Measurements from ENCODE around the gene E2F3. TPM values are rescaled to one million over a fixed set of nuclear protein-coding genes. Genes with fewer than 3 reads are reported as not detected.

The E2F3 gene
- total RNA-seq, 1 experiment from 2014 or later: 27.1 TPM

DNA sequence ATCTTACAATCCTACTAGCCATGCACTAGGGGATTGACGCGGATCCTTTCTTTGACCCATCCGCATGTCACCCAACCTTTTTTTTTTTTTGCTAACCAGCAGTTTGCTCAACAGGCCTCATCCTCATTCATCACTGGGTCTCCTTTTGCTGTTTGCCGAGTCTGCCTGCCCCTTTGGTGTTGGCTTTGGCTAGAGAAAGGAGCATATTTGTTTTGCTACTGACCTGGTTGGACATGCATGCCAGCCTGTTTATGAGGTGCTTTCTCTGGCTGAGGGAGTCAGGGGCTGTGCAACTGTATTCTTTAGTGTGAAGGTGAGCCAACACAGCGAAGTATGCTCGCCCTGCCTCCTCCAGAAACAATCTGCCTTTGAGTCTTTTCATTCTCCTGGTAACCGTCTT is 40.2 kb downstream of the E2F3 start:
- Histone ChIP-seq H3K36me3 (ENCODE audit: control insufficient read depth in 1 of 2, insufficient read depth in 2 of 2, low read length in 2 of 2) (no peaks in the 10 kb centered on the region; a peak in 2 of 4 replicates), H3K27ac (ENCODE audit: low read depth, low read length) (no peak overlapping the region), H3K4me1 (ENCODE audit: control insufficient read depth in 1 of 2, insufficient read depth in 2 of 2, low read length in 2 of 2) (no peaks in the 10 kb centered on the region), H2AFZ (ENCODE audit: low read depth, low read length, poor library complexity, severe bottlenecking) (no peak overlapping the region), H3K9me3 (ENCODE audit: control insufficient read depth in 1 of 2, insufficient read depth in 1 of 2, low read depth in 1 of 2, low read length in 2 of 2) (no peaks in the 10 kb centered on the region), H3K4me3 (replicated peaks in 1 of 2; ENCODE audit: low read depth in 1 of 2, low read length in 2 of 2) (no peak overlapping the region), H3K9ac (ENCODE audit: low read length) (no peak overlapping the region), H3K9me2 (ENCODE audit: insufficient read depth) (no peaks in the 10 kb centered on the region), H3K79me2 (ENCODE audit: insufficient read depth, low read length) (peaks cover 97% of the 10 kb centered on the region), H3K4me2 (ENCODE audit: low read length) (no peak overlapping the region), H3K27me3 (ENCODE audit: insufficient read depth, low read length) (no peaks in the 10 kb centered on the region), H4K20me1 (ENCODE audit: insufficient read depth) (peaks cover 5% of the 10 kb centered on the region; the same call in 1 of the 2 replicates)
- no peak for ATAC-seq
- ChIA-PET RAD21 (ENCODE audit: low non-redundant PET in 1 of 2, low total read pairs in 2 of 2, uncharacterized antibody in 2 of 2, unreplicated experiment in 2 of 2) (no interaction called here), CTCF (no interaction called here), POLR2A (no interaction called here)
- intact Hi-C loops (cut with micrococcal nuclease): no loop called here
- no peak for DNase-seq (ENCODE audit: low read depth, low spot score)
- TF ChIP-seq RAD21 (IDR thresholded peaks at IDR 0.05; ENCODE audit: low read depth): no peak
- no peak for TF ChIP-seq POLR2AphosphoS5 (IDR thresholded peaks at IDR 0.05; ENCODE audit: low read depth, low read length)
- no peak for TF ChIP-seq EZH2phosphoT487 (IDR thresholded peaks at IDR 0.05; ENCODE audit: borderline replicate concordance)
- no peak for TF ChIP-seq FOSL1 (IDR thresholded peaks at IDR 0.05; ENCODE audit: low read depth)
- TF ChIP-seq TCF7L2 (IDR thresholded peaks at IDR 0.05; ENCODE audit: borderline replicate concordance, extremely low read depth, insufficient read depth, insufficient read length): no peak
- TF ChIP-seq CBX3 (IDR thresholded peaks at IDR 0.05; ENCODE audit: low read depth): no peak
- TF ChIP-seq ELF1 (IDR thresholded peaks at IDR 0.05; ENCODE audit: borderline replicate concordance, low read depth): no peak
- TF ChIP-seq, protein P1, sequence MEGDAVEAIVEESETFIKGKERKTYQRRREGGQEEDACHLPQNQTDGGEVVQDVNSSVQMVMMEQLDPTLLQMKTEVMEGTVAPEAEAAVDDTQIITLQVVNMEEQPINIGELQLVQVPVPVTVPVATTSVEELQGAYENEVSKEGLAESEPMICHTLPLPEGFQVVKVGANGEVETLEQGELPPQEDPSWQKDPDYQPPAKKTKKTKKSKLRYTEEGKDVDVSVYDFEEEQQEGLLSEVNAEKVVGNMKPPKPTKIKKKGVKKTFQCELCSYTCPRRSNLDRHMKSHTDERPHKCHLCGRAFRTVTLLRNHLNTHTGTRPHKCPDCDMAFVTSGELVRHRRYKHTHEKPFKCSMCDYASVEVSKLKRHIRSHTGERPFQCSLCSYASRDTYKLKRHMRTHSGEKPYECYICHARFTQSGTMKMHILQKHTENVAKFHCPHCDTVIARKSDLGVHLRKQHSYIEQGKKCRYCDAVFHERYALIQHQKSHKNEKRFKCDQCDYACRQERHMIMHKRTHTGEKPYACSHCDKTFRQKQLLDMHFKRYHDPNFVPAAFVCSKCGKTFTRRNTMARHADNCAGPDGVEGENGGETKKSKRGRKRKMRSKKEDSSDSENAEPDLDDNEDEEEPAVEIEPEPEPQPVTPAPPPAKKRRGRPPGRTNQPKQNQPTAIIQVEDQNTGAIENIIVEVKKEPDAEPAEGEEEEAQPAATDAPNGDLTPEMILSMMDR (IDR thresholded peaks at IDR 0.05 in 2 of 3, conservative IDR thresholded peaks at IDR 0.05 in 1 of 3; ENCODE audit: borderline replicate concordance in 1 of 3, insufficient read depth in 1 of 3, low read depth in 2 of 3, low read length in 2 of 3): no peak
- TF ChIP-seq, protein P2, sequence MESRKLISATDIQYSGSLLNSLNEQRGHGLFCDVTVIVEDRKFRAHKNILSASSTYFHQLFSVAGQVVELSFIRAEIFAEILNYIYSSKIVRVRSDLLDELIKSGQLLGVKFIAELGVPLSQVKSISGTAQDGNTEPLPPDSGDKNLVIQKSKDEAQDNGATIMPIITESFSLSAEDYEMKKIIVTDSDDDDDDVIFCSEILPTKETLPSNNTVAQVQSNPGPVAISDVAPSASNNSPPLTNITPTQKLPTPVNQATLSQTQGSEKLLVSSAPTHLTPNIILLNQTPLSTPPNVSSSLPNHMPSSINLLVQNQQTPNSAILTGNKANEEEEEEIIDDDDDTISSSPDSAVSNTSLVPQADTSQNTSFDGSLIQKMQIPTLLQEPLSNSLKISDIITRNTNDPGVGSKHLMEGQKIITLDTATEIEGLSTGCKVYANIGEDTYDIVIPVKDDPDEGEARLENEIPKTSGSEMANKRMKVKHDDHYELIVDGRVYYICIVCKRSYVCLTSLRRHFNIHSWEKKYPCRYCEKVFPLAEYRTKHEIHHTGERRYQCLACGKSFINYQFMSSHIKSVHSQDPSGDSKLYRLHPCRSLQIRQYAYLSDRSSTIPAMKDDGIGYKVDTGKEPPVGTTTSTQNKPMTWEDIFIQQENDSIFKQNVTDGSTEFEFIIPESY (IDR thresholded peaks at IDR 0.05; ENCODE audit: extremely low read depth, insufficient replicate concordance, low read length): no peak
- no peak for TF ChIP-seq EZH2 (IDR thresholded peaks at IDR 0.05)
- TF ChIP-seq, protein P3, sequence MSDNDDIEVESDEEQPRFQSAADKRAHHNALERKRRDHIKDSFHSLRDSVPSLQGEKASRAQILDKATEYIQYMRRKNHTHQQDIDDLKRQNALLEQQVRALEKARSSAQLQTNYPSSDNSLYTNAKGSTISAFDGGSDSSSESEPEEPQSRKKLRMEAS (IDR thresholded peaks at IDR 0.05): no peak
- TF ChIP-seq JUND (IDR thresholded peaks at IDR 0.05): no peak
- no TSS peak for BruUV-seq (replicated peaks)
